WTC11 (cell line): ENCODE data around the gene GPN2. TPM values are rescaled to one million over a fixed set of nuclear protein-coding genes. Genes with fewer than 3 reads are reported as not detected.

ENCODE experiments used
- ATAC-seq: fragments of 200-7000 bp; cut with Tn5 transposase; 2 replicates; pipeline ENCODE4 v1.10.0; 2021; ENCODE audit warnings: mild to moderate bottlenecking, moderate library complexity
- CTCF ChIA-PET: fragments of 300-600 bp; sonication (Branson Sonifier 250); formaldehyde crosslinking; loops from one replicate; lab custom pipeline; 2021; ENCODE audit warnings: antibody characterized with exemption; lab: Charles Lee
- POLR2A ChIA-PET: fragments of 350-600 bp; sonication (Branson Sonifier 250); formaldehyde crosslinking; loops from one replicate; lab custom pipeline; 2021; ENCODE audit warnings: antibody characterized with exemption; lab: Charles Lee
- DNase-seq: peaks from one replicate; pipeline ENCODE4 v3.0.0; 2021; ENCODE audit warnings: low spot score
- H3K27ac Mint-ChIP-seq: 2 replicates; pipeline ENCODE4 v1.8.0; 2021; ENCODE audit warnings: mixed read lengths
- H3K27me3 Mint-ChIP-seq: 2 replicates; pipeline ENCODE4 v1.8.0; 2021; ENCODE audit warnings: low read depth, mild to moderate bottlenecking, moderate library complexity, mixed read lengths
- H3K36me3 Mint-ChIP-seq: 2 replicates; pipeline ENCODE4 v1.8.0; 2021; ENCODE audit warnings: mixed read lengths
- H3K4me1 Mint-ChIP-seq: 2 replicates; pipeline ENCODE4 v1.8.0; 2022; ENCODE audit warnings: mixed read lengths
- H3K4me3 Mint-ChIP-seq: 2 replicates; pipeline ENCODE4 v1.8.0; 2021; ENCODE audit warnings: mild to moderate bottlenecking, moderate library complexity, mixed read lengths
- H3K9me3 Mint-ChIP-seq: 2 replicates; pipeline ENCODE4 v1.8.0; 2021; ENCODE audit warnings: mixed read lengths
- AFF4 ChIP-seq: sonication (generic); formaldehyde crosslinking; IDR thresholded peaks from 2 replicates; pipeline ENCODE4 v1.8.1; 2023; ENCODE audit warnings: mild to moderate bottlenecking, missing genetic modification reagents, borderline replicate concordance
- EMX1 ChIP-seq: fragments of 250-450 bp; sonication (Bioruptor Pico); IDR thresholded peaks from 2 replicates; pipeline ENCODE4 v1.8.0; 2021; ENCODE audit warnings: mild to moderate bottlenecking
- FOXJ3 ChIP-seq: sonication (generic); formaldehyde crosslinking; IDR thresholded peaks from 2 replicates; pipeline ENCODE4 v1.9.0; 2021; ENCODE audit warnings: missing genetic modification reagents, mild to moderate bottlenecking, borderline replicate concordance
- FOXP1 ChIP-seq: sonication (generic); formaldehyde crosslinking; IDR thresholded peaks from 2 replicates; pipeline ENCODE4 v1.8.0; 2022; ENCODE audit warnings: missing genetic modification reagents, mild to moderate bottlenecking, moderate library complexity, borderline replicate concordance
- FOXP4 ChIP-seq: sonication (generic); formaldehyde crosslinking; IDR thresholded peaks from 2 replicates; pipeline ENCODE4 v1.8.0; 2022; ENCODE audit warnings: mild to moderate bottlenecking, missing genetic modification reagents
- GABPB1 ChIP-seq: sonication (generic); formaldehyde crosslinking; IDR thresholded peaks from 2 replicates; pipeline ENCODE4 v1.8.1; 2023; ENCODE audit warnings: mild to moderate bottlenecking, missing genetic modification reagents
- GTF2I ChIP-seq: fragments of 250-450 bp; sonication (Bioruptor Pico); conservative IDR thresholded peaks from 2 replicates; pipeline ENCODE4 v1.4.0; 2021; ENCODE audit warnings: mild to moderate bottlenecking
- MXD4 ChIP-seq: fragments of 250-450 bp; sonication (Bioruptor Pico); IDR thresholded peaks from 2 replicates; pipeline ENCODE4 v1.8.0; 2021; ENCODE audit warnings: mild to moderate bottlenecking, moderate library complexity, borderline replicate concordance
- NR2C2 ChIP-seq: sonication (generic); formaldehyde crosslinking; IDR thresholded peaks from 2 replicates; pipeline ENCODE4 v1.8.0; 2022; ENCODE audit warnings: mild to moderate bottlenecking, missing genetic modification reagents
- PRRX2 ChIP-seq: fragments of 250-450 bp; sonication (Bioruptor Pico); IDR thresholded peaks from 2 replicates; pipeline ENCODE4 v1.8.0; 2021; ENCODE audit warnings: mild to moderate bottlenecking
- RELA ChIP-seq: sonication (generic); formaldehyde crosslinking; IDR thresholded peaks from 2 replicates; pipeline ENCODE4 v1.8.1; 2022; ENCODE audit warnings: missing genetic modification reagents, mild to moderate bottlenecking, borderline replicate concordance
- SMAD4 ChIP-seq: sonication (generic); formaldehyde crosslinking; IDR thresholded peaks from 2 replicates; pipeline ENCODE4 v1.8.0; 2022; ENCODE audit warnings: mild to moderate bottlenecking, missing genetic modification reagents
- SOX15 ChIP-seq: fragments of 250-450 bp; sonication (Bioruptor Pico); IDR thresholded peaks from 2 replicates; pipeline ENCODE4 v1.9.0; 2021; ENCODE audit warnings: mild to moderate bottlenecking
- SP1 ChIP-seq: sonication (generic); formaldehyde crosslinking; conservative IDR thresholded peaks from 2 replicates; pipeline ENCODE4 v1.8.1; 2022; ENCODE audit warnings: missing genetic modification reagents
- TEAD4 ChIP-seq: sonication (generic); formaldehyde crosslinking; IDR thresholded peaks from 2 replicates; pipeline ENCODE4 v1.8.0; 2022; ENCODE audit warnings: mild to moderate bottlenecking, missing genetic modification reagents
- ZNF263 ChIP-seq: sonication (generic); formaldehyde crosslinking; IDR thresholded peaks from 2 replicates; pipeline ENCODE4 v1.8.1; 2022; ENCODE audit warnings: low read depth, mild to moderate bottlenecking, moderate library complexity, missing genetic modification reagents
- ZNF396 ChIP-seq: fragments of 250-450 bp; sonication (Bioruptor Pico); IDR thresholded peaks from 2 replicates; pipeline ENCODE4 v1.8.0; 2021; ENCODE audit warnings: mild to moderate bottlenecking, moderate library complexity, borderline replicate concordance
- ZNF416 ChIP-seq: fragments of 250-450 bp; sonication (Bioruptor Pico); IDR thresholded peaks from 2 replicates; pipeline ENCODE4 v1.9.0; 2021; ENCODE audit warnings: mild to moderate bottlenecking, inconsistent platforms
- total RNA-seq: library from RNA; stranded (reverse); gene quantifications from 3 replicates; pipeline ENCODE4 v1.2.3, GENCODE V29; 2021
- TF ChIP-seq, protein P1 (sequence below): fragments of 200-600 bp; IDR thresholded peaks from 2 replicates; pipeline ENCODE4 v1.8.0; 2022; ENCODE audit warnings: antibody characterized with exemption
- TF ChIP-seq, protein P2 (sequence below): sonication (generic); formaldehyde crosslinking; IDR thresholded peaks from 2 replicates; pipeline ENCODE4 v1.8.1; 2023; ENCODE audit warnings: mild to moderate bottlenecking, missing genetic modification reagents, moderate library complexity
- TF ChIP-seq, protein P3 (sequence below): fragments of 250-450 bp; sonication (Bioruptor Pico); IDR thresholded peaks from 2 replicates; pipeline ENCODE4 v1.9.0; 2021; ENCODE audit warnings: mild to moderate bottlenecking
- TF ChIP-seq, protein P4 (sequence below): sonication (generic); formaldehyde crosslinking; conservative IDR thresholded peaks from 2 replicates; pipeline ENCODE4 v1.8.1; 2022; ENCODE audit warnings: mild to moderate bottlenecking, missing genetic modification reagents

Gene GPN2
- total RNA-seq, 1 experiment from 2014 or later: 38.5 TPM

DNA sequence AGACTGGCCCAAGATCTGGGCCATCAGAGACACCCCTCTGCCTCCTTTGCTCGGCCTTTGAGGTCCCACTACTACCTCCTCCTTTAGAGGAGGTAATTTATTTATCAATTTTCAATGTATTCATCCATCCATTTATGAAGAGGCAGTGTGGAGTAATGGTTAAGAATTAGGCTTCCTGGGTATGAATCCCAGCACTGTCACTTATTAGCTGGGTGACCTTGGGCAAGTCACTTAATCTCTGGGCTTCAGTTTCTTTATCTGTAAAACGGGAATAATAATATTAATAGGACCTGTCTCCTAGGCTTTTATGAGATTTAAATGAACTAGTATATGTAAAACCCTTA, 22.0 kb upstream of the GPN2 start:
- ChIA-PET POLR2A (no interaction called here), CTCF (no interaction called here)

GRCh38 chr1:26911399-26912146, 21.5 kb upstream of the GPN2 start:
- CTCF ChIA-PET: no interaction called here
- no peak for ATAC-seq
- H3K4me3 Mint-ChIP-seq: no peak overlapping the region
- no peak for TF ChIP-seq GABPB1
- no peak for TF ChIP-seq FOXP1 (CRISPR knock-in tag)
- TF ChIP-seq ZNF263: no peak
- TF ChIP-seq SMAD4: no peak
- TF ChIP-seq, protein P1, sequence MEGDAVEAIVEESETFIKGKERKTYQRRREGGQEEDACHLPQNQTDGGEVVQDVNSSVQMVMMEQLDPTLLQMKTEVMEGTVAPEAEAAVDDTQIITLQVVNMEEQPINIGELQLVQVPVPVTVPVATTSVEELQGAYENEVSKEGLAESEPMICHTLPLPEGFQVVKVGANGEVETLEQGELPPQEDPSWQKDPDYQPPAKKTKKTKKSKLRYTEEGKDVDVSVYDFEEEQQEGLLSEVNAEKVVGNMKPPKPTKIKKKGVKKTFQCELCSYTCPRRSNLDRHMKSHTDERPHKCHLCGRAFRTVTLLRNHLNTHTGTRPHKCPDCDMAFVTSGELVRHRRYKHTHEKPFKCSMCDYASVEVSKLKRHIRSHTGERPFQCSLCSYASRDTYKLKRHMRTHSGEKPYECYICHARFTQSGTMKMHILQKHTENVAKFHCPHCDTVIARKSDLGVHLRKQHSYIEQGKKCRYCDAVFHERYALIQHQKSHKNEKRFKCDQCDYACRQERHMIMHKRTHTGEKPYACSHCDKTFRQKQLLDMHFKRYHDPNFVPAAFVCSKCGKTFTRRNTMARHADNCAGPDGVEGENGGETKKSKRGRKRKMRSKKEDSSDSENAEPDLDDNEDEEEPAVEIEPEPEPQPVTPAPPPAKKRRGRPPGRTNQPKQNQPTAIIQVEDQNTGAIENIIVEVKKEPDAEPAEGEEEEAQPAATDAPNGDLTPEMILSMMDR: no peak
- no peak for TF ChIP-seq FOXJ3 (CRISPR knock-in tag)
- TF ChIP-seq, protein P2, sequence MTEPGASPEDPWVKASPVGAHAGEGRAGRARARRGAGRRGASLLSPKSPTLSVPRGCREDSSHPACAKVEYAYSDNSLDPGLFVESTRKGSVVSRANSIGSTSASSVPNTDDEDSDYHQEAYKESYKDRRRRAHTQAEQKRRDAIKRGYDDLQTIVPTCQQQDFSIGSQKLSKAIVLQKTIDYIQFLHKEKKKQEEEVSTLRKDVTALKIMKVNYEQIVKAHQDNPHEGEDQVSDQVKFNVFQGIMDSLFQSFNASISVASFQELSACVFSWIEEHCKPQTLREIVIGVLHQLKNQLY: no peak
- no peak for TF ChIP-seq EMX1

More for the DNA sequence above, 22.0 kb upstream of the GPN2 start:
- ATAC-seq (no peak), DNase-seq (no peak)
- peaks cover 12% of the 10 kb centered on the region for H3K27me3 Mint-ChIP-seq
- no peak for TF ChIP-seq NR2C2 (CRISPR knock-in tag)
- TF ChIP-seq, protein P2: no peak
- no peak for TF ChIP-seq PRRX2 (CRISPR knock-in tag)
- no peak for TF ChIP-seq SOX15 (CRISPR knock-in tag)
- no peak for TF ChIP-seq TEAD4
- no peak for TF ChIP-seq MXD4 (CRISPR knock-in tag)
- no peak for TF ChIP-seq RELA (CRISPR knock-in tag)
- TF ChIP-seq ZNF396: no peak
- TF ChIP-seq SP1: no peak
- TF ChIP-seq, protein P3, sequence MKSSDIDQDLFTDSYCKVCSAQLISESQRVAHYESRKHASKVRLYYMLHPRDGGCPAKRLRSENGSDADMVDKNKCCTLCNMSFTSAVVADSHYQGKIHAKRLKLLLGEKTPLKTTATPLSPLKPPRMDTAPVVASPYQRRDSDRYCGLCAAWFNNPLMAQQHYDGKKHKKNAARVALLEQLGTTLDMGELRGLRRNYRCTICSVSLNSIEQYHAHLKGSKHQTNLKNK (CRISPR knock-in tag): no peak
- no peak for TF ChIP-seq ZNF416
- no peak for TF ChIP-seq GTF2I
- TF ChIP-seq FOXP4 (CRISPR knock-in tag): no peak
- TF ChIP-seq, protein P4, sequence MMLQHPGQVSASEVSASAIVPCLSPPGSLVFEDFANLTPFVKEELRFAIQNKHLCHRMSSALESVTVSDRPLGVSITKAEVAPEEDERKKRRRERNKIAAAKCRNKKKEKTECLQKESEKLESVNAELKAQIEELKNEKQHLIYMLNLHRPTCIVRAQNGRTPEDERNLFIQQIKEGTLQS (CRISPR knock-in tag): no peak
- no peak for TF ChIP-seq AFF4
- TF ChIP-seq, all 79 proteins: peak for 0
- Mint-ChIP-seq H3K9me3 (no peaks in the 10 kb centered on the region), H3K4me3 (no peak overlapping the region), H3K4me1 (no peaks in the 10 kb centered on the region), H3K27ac (no peak overlapping the region), H3K36me3 (no peaks in the 10 kb centered on the region)

More at GRCh38 chr1:26911399-26912146, 21.5 kb upstream of the GPN2 start:
- POLR2A ChIA-PET: no interaction called here
- Mint-ChIP-seq H3K36me3 (no peaks in the 10 kb centered on the region), H3K27ac (no peak overlapping the region), H3K27me3 (peaks cover 10% of the 10 kb centered on the region), H3K4me1 (no peaks in the 10 kb centered on the region), H3K9me3 (no peaks in the 10 kb centered on the region)
- DNase-seq: no peak
